Activated T-cell treated with anti-CD3 and anti-CD28 coated beads for 1 hour (primary cell): ENCODE results near the gene RBM12.

Experiments used
- DNase-seq: peaks from one replicate; pipeline ENCODE4 v3.0.0-alpha.2; 2020; ENCODE audit warnings: low read depth

Gene RBM12

GRCh38 chr20:35619196-35620095 is 45.3 kb downstream of the RBM12 start:
- DNase-seq = peak; percentile 63

GRCh38 chr20:35618263-35619131 is 46.2 kb downstream of the RBM12 start:
- DNase-seq = no peak

- DNase-seq = no peak
These were observed 47.1 kb downstream of the RBM12 start for GRCh38 chr20:35617397-35618262.

GRCh38 chr20:35616465-35617396 is 48.0 kb downstream of the RBM12 start:
- no peak for DNase-seq

DNA sequence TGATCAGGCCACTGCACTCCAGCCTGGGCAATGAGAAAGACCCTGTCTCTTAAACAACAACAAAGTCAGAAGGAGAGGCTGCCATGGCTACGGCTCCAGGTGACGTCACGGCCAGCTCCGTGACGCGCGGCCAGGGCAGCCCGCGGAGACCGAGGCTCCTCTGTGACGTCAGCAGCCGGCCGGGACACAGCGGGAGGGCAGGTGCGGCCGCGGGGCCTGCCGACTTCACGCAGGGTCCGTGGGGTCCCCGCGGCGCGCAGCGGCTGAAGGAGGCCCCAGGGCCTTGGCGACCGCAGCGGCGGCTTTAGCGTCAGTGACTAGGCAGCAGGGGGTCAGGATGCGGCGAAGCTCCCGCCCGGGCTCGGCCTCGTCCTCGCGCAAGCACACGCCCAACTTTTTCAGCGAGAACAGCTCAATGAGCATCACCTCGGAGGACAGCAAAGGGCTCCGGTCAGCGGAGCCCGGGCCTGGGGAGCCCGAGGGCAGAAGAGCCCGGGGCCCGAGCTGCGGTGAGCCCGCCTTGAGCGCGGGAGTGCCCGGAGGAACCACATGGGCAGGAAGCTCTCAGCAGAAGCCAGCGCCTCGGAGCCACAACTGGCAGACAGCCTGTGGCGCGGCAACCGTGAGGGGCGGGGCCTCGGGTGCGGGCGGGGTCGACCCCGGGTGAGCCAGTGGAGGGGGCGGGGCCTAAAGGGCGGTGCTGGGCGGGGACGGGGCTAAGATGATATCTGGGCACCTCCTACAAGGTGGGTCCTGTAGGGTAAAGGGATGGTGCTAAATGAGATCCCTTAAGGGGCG is 48.8 kb downstream of the RBM12 start, which contains the start of gene SPAG4:
TSS of gene SPAG4 (plus strand) at position 163 of the 798 bp plus-strand sequence. CDS start at position 338, 175 bp downstream.
- DNase-seq = peak; percentile 100

GRCh38 chr20:35611482-35611881 is 53.2 kb downstream of the RBM12 start:
- no peak for DNase-seq

GRCh38 chr20:35610833-35611427 is 53.8 kb downstream of the RBM12 start:
- DNase-seq = no peak

- no peak for DNase-seq
These were observed 57.5 kb downstream of the RBM12 start for GRCh38 chr20:35607003-35607735.

DNA sequence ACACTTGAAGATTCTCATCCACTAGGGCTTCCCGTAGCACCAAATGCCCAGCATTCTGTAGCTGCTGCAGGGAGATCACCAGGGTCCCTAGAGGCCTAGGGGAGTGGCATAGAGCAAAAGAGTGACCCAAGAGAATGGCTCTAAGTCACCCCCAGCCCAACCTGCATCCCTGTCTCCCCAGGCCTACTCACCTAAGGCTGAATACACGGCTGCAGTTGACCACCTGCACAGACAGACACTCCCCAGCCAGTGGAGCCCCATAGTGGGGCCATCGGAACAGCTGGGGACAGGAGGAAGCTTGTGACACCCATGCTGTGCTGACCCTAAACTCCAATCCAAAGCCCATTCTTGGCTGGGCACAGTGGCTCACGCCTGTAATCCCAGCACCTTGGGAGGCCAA is 58.6 kb downstream of the RBM12 start:
- DNase-seq = no peak

DNA sequence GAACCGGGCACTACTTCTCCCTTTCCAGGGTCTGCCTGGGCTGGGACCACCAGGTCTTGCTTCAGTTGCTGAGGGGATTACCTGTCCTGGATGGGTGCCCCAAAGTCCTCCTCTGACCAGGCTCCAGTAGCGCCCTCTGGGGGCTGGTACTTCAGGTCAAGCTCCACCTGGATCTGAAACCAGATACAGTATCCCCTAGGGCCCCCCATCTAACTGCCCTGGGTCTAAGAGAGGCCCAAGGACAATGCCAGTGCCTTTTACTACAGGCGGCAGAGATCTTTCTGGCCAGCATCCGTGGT is 60.3 kb downstream of the RBM12 start:
- DNase-seq = no peak

- DNase-seq = no peak
These were observed 60.8 kb downstream of the RBM12 start for GRCh38 chr20:35603695-35604448.

- no peak for DNase-seq
These were observed 61.7 kb downstream of the RBM12 start for GRCh38 chr20:35602851-35603495.

DNA sequence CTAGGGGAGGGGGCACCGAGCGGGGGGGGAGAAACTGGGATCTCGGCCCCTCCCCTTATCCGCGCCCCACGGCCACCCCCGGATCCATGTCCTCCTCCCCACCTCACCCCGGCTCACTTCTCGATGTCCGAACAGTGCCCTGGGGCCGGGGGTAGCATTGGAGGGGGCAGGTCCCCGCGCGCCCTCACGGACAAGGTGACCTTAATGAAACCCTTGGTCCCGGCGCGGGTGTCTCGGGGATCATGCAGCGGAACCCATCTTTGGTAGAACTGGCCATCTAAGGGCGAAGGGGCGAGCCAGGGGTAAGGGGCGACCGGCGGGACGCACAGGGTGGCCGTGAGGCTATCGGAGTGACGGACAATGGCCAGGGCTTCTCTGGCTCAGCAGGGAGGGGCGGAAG is 62.7 kb downstream of the RBM12 start:
- no peak for DNase-seq

DNA sequence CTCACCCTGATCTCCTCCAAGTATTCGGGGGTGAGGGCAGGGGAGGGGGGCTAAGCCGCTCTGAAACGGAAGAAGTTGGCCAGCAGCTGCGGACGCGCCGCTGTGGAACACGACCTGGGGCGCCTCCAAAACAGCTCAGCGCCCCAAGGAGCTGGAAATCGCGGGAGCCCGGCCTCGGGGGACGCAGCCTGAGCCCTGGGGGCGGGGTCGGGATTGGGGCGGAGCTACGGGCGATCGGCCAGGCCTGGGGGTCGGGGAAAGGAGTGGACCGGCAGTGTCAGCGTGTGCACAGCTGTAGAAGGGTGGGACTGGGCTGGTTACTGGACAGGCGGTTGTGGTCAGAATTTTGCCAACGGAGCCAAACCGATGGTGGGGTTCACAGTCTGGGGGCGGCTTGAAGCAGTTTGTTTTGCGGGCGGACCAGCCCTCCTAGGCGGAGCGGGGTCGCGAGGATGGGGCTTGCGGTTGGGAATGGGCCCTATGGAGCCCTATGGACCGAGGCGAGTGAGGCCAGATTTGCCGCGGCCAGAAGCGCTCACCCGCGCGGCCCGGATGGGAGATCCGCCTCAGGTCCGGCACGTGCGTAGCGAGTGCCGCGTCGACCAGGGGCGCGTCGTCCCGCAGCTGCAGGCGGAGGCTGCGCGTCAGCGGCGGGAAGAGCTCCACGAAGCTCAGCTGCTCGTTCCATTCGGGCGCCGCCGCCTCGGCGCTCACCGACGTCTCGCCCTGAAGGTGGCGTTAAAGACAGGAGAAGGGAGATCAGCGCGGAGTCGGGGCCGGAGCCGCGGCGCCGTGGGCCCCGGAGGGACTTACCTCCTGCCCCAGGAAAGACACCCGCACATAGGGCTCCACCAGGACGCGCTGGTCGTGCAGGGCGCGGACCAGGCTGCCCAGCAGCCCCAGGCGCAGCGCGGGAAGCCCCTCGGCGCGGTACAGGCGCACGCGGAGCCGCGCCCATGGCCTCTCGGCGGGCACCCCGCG is 63.4 kb downstream of the RBM12 start:
- DNase-seq = peak; percentile 72

DNA sequence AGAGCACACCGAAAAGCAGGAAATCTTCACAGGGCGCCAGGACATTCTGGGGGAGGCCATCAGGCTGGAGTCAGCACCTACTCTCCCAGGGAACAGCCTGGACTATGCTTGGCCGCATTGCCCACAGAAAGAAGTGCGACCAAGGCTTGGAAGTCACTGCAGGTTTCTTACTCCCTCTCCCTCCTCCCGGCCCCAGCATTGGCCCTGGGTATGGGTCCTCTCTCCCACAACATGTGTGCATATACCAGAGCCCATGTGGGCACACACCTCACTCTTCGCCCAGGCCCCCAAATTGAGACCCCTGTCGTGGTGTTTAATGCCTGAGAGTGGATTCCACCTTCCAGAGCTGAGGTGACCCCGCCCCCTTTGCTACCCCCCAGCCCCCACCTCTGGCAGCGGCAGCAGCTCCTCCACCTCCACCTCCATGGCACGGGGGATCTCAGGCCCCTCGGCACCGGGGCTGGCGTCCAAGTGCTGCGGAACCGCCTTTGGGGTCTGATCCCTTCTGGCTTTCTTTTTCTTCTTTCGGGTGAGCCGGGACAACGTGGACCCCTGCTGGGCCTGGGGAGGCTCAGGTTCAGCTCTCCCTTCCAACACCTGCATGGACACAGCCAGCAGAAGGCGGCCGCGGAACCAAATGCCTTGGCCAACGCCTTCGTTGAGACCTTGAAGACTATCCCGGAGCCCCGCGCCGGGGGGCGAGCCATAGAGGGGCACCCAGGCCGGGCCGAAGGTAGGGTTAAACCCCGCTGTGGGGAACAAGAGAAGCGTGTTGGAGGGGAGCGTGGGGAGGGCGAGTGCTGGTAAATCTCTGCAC is 64.3 kb downstream of the RBM12 start:
- no peak for DNase-seq

GRCh38 chr20:35599776-35600120 is 65.0 kb downstream of the RBM12 start:
- no peak for DNase-seq
